K562 (cell line): ENCODE data around the gene IRAG1. TPM values are rescaled to one million over a fixed set of nuclear protein-coding genes. Genes with fewer than 3 reads are reported as not detected.

Experiments used
- ARID1B ChIP-seq: fragments of 450-650 bp; IDR thresholded peaks from 2 replicates; pipeline ENCODE4 v1.6.1; 2016; ENCODE audit warnings: antibody characterized with exemption, mild to moderate bottlenecking, inconsistent platforms
- EHMT2 ChIP-seq: fragments of 450-650 bp; IDR thresholded peaks from 2 replicates; pipeline ENCODE4 v1.6.1; 2018; ENCODE audit warnings: antibody characterized with exemption
- HDAC1 ChIP-seq, 2 experiments: fragments of 450-650 bp; IDR thresholded peaks; 2 replicates each; pipeline ENCODE4 v1.6.1; 2016 to 2017; ENCODE audit warnings: inconsistent platforms in 1 of 2, mild to moderate bottlenecking in 1 of 2, moderate library complexity in 1 of 2
- JUN ChIP-seq, 2 experiments: sonication (generic) in 1 of 2; formaldehyde crosslinking in 1 of 2; IDR thresholded peaks; 2 replicates each; pipeline versions ENCODE4 v1.6.1 to v1.8.0; 2012 to 2022; ENCODE audit warnings: borderline replicate concordance in 2 of 2, mild to moderate bottlenecking in 2 of 2, improper control_type of control experiment in 1 of 2, low read depth in 1 of 2, low read length in 1 of 2, missing genetic modification reagents in 1 of 2
- NR2C1 ChIP-seq, 2 experiments: fragments of 450-650 bp; IDR thresholded peaks; 2 replicates each; pipeline ENCODE4 v1.6.1; 2017; ENCODE audit warnings: mild to moderate bottlenecking in 2 of 2, antibody characterized with exemption in 1 of 2, inconsistent platforms in 1 of 2, missing compliant biosample characterization in 1 of 2, missing genetic modification characterization in 1 of 2
- PCBP1 ChIP-seq: fragments of 200-400 bp; formaldehyde crosslinking; IDR thresholded peaks from 2 replicates; pipeline ENCODE4 v1.6.1; 2018; ENCODE audit warnings: mild to moderate bottlenecking, low read depth, low read length; ENCODE audit not compliant: poor library complexity, severe bottlenecking
- POLR2B ChIP-seq: fragments of 450-650 bp; IDR thresholded peaks from 2 replicates; pipeline ENCODE4 v1.6.1; 2018; ENCODE audit warnings: low read depth; ENCODE audit not compliant: partially characterized antibody
- RBBP5 ChIP-seq: fragments of 200-600 bp; sonication (generic); IDR thresholded peaks from 2 replicates; pipeline ENCODE4 v1.6.1; 2012; ENCODE audit warnings: borderline replicate concordance, mild to moderate bottlenecking, low read length, control low read depth, inconsistent platforms; ENCODE audit not compliant: insufficient read depth, poor library complexity, severe bottlenecking
- ZNF586 ChIP-seq: fragments of 450-650 bp; formaldehyde crosslinking; conservative IDR thresholded peaks from 2 replicates; pipeline ENCODE4 v1.4.0; 2020; ENCODE audit warnings: mild to moderate bottlenecking, moderate library complexity
- polyA plus RNA-seq, 8 experiments: library from polyadenylated mRNA; depleted of rRNA in 4 of 8; stranded (reverse) in 5 of 8; unstranded in 3 of 8; fragments of >200 nt; fragmentation: Nextera tagmentation in 2 of 8; fragmentation: Illumina TruSeq in 1 of 8; extraction: Ambion mirVana in 2 of 8; extraction: Trizol in 1 of 8; gene quantifications; 2 replicates each; pipeline versions ENCODE4 v1.2.1 to v1.2.3, GENCODE V29; 2011 to 2014; ENCODE audit warnings: inconsistent platforms in 1 of 8, missing spikeins in 1 of 8
- total RNA-seq, 7 experiments: library from RNA; depleted of rRNA in 6 of 7; stranded (reverse); fragments of >200 nt in 6 of 7; fragmentation: Illumina TruSeq in 2 of 7; extraction: Trizol in 2 of 7; gene quantifications; 2 replicates each; pipeline versions ENCODE4 v1.2.1 to v1.2.3, GENCODE V29; 2011 to 2021; ENCODE audit warnings: low replicate concordance in 1 of 7
- TF ChIP-seq, protein P1 (sequence below): sonication (generic); formaldehyde crosslinking; IDR thresholded peaks from 2 replicates; pipeline ENCODE4 v1.8.1; 2023; ENCODE audit warnings: missing genetic modification reagents, mild to moderate bottlenecking, borderline replicate concordance
- TF ChIP-seq, protein P2 (sequence below): fragments of 250-450 bp; sonication (Bioruptor Pico); IDR thresholded peaks from 2 replicates; pipeline ENCODE4 v1.8.0; 2021; ENCODE audit warnings: borderline replicate concordance, mild to moderate bottlenecking, moderate library complexity; ENCODE audit not compliant: poor library complexity, severe bottlenecking
- TF ChIP-seq, protein P3 (sequence below): sonication (generic); formaldehyde crosslinking; IDR thresholded peaks from 2 replicates; pipeline ENCODE4 v1.5.0; 2020; ENCODE audit warnings: missing genetic modification reagents
- TF ChIP-seq, protein P4 (sequence below): fragments of 450-650 bp; IDR thresholded peaks from 2 replicates; pipeline ENCODE4 v1.6.1; 2016; ENCODE audit warnings: mild to moderate bottlenecking
- TF ChIP-seq, protein P5 (sequence below): fragments of 450-650 bp; formaldehyde crosslinking; IDR thresholded peaks from 2 replicates; pipeline ENCODE4 v1.4.0; 2022; ENCODE audit warnings: missing genetic modification characterization

IRAG1 gene
- total and polyA plus RNA-seq, 9 of the 15 experiments (the other 6 are each of a cell fraction or from before 2014, with no cell fraction given) = 0.01 to 0.22 (median 0.09) TPM; not detected in 1

DNA sequence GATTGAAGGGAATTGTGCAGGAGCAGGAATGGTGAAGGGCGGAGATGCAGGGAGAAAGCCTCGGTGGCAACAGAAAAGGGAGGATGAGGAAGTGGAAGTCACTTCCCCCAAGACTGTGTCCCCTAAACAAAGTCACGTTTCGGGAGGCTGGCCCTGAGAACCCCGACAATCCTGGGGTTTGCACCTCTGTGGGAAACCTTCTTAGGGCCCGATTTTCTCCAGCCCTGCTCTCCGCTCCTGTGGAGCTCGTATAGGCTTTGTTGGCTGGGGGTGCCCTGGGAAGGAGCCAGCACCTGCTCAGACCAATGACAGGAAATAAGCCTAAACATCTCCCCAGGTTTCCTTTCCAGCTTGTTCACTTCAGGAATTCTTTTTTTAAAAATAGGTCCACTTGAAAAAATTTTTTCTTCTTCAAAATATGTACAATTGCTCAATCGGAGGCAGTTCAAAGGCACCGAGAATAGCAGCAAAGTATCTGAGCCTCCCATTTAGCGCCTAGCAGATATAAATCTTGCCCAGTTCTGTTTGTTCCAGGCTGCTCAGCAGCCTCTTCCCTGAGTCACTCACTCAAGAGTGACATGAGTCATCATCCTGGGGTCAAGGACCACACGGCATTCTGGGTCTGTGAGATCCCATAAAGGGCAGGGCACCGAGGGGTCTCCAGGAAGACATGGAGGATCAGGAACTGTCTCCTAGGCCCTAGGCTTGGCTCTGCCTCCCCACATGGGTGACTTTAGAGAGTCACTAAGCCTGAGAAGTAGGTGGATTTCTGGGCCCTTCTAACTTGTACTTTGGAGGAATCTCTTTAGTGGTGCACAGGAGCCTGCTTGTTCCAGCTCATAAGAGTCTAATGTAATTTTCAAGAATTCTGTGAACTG is 34.0 kb downstream of the IRAG1 start (continued):
- TF ChIP-seq, protein P1, sequence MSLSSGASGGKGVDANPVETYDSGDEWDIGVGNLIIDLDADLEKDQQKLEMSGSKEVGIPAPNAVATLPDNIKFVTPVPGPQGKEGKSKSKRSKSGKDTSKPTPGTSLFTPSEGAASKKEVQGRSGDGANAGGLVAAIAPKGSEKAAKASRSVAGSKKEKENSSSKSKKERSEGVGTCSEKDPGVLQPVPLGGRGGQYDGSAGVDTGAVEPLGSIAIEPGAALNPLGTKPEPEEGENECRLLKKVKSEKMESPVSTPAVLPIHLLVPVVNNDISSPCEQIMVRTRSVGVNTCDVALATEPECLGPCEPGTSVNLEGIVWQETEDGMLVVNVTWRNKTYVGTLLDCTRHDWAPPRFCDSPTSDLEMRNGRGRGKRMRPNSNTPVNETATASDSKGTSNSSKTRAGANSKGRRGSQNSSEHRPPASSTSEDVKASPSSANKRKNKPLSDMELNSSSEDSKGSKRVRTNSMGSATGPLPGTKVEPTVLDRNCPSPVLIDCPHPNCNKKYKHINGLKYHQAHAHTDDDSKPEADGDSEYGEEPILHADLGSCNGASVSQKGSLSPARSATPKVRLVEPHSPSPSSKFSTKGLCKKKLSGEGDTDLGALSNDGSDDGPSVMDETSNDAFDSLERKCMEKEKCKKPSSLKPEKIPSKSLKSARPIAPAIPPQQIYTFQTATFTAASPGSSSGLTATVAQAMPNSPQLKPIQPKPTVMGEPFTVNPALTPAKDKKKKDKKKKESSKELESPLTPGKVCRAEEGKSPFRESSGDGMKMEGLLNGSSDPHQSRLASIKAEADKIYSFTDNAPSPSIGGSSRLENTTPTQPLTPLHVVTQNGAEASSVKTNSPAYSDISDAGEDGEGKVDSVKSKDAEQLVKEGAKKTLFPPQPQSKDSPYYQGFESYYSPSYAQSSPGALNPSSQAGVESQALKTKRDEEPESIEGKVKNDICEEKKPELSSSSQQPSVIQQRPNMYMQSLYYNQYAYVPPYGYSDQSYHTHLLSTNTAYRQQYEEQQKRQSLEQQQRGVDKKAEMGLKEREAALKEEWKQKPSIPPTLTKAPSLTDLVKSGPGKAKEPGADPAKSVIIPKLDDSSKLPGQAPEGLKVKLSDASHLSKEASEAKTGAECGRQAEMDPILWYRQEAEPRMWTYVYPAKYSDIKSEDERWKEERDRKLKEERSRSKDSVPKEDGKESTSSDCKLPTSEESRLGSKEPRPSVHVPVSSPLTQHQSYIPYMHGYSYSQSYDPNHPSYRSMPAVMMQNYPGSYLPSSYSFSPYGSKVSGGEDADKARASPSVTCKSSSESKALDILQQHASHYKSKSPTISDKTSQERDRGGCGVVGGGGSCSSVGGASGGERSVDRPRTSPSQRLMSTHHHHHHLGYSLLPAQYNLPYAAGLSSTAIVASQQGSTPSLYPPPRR (CRISPR knock-in tag) = no peak
- peak; percentile 50 for TF ChIP-seq RBBP5
- TF ChIP-seq, protein P2, sequence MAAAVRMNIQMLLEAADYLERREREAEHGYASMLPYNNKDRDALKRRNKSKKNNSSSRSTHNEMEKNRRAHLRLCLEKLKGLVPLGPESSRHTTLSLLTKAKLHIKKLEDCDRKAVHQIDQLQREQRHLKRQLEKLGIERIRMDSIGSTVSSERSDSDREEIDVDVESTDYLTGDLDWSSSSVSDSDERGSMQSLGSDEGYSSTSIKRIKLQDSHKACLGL (CRISPR knock-in tag) = no peak
- peak; percentile 84 for TF ChIP-seq ARID1B
- peak; percentile 77 for TF ChIP-seq EHMT2
- TF ChIP-seq, protein P3, sequence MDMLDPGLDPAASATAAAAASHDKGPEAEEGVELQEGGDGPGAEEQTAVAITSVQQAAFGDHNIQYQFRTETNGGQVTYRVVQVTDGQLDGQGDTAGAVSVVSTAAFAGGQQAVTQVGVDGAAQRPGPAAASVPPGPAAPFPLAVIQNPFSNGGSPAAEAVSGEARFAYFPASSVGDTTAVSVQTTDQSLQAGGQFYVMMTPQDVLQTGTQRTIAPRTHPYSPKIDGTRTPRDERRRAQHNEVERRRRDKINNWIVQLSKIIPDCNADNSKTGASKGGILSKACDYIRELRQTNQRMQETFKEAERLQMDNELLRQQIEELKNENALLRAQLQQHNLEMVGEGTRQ (CRISPR knock-in tag) = no peak
- peak; percentile 97 for TF ChIP-seq JUN (IDR thresholded peaks at IDR 0.05; ENCODE audit: borderline replicate concordance, low read depth, low read length)
- TF ChIP-seq JUN (CRISPR knock-in tag; IDR thresholded peaks at IDR 0.05; ENCODE audit: borderline replicate concordance) = no peak
- TF ChIP-seq ZNF586 (CRISPR knock-in tag) = no peak
- TF ChIP-seq PCBP1 = no peak
- peak; percentile 78 for TF ChIP-seq NR2C1 (IDR thresholded peaks at IDR 0.05)
- TF ChIP-seq NR2C1 (tag; IDR thresholded peaks at IDR 0.05) = peak; percentile 89
- TF ChIP-seq POLR2B = no peak
- TF ChIP-seq, protein P4, sequence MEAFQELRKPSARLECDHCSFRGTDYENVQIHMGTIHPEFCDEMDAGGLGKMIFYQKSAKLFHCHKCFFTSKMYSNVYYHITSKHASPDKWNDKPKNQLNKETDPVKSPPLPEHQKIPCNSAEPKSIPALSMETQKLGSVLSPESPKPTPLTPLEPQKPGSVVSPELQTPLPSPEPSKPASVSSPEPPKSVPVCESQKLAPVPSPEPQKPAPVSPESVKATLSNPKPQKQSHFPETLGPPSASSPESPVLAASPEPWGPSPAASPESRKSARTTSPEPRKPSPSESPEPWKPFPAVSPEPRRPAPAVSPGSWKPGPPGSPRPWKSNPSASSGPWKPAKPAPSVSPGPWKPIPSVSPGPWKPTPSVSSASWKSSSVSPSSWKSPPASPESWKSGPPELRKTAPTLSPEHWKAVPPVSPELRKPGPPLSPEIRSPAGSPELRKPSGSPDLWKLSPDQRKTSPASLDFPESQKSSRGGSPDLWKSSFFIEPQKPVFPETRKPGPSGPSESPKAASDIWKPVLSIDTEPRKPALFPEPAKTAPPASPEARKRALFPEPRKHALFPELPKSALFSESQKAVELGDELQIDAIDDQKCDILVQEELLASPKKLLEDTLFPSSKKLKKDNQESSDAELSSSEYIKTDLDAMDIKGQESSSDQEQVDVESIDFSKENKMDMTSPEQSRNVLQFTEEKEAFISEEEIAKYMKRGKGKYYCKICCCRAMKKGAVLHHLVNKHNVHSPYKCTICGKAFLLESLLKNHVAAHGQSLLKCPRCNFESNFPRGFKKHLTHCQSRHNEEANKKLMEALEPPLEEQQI = no peak
- TF ChIP-seq HDAC1 (IDR thresholded peaks at IDR 0.05) = peak in 1 of 2 experiments; percentile 28; a peak in 1 of 4 replicates
- TF ChIP-seq, protein P5, sequence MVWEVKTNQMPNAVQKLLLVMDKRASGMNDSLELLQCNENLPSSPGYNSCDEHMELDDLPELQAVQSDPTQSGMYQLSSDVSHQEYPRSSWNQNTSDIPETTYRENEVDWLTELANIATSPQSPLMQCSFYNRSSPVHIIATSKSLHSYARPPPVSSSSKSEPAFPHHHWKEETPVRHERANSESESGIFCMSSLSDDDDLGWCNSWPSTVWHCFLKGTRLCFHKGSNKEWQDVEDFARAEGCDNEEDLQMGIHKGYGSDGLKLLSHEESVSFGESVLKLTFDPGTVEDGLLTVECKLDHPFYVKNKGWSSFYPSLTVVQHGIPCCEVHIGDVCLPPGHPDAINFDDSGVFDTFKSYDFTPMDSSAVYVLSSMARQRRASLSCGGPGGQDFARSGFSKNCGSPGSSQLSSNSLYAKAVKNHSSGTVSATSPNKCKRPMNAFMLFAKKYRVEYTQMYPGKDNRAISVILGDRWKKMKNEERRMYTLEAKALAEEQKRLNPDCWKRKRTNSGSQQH = no peak
